GM18858 (cell line): ENCODE data around the gene TIMM21.
A peak's percentile ranks its signal among the peaks of the same experiment; 100 is the strongest.

Experiments used
- ATAC-seq: cut with Tn5 transposase; IDR thresholded peaks from one replicate; pipeline ENCODE4 v1.9.1; 2021; ENCODE audit not compliant: unreplicated experiment

The TIMM21 gene

GRCh38 chr18:74146756-74147155 lies 1.6 kb upstream of the TIMM21 start:
- ATAC-seq, result no peak

DNA sequence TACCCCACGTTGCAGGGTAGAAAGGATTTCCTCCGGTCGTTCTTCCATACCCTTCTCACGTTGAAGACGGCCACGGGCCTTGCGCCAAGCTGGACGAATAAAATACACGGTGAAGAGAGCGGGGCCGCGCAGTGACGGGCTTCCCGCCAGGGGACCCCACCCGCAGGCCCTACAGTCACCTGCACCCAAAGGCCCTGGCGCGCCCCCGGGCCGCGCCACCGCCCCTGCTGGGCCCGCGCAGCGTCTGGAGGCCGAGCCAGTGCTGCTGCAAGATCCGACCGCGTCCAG lies 888 bp upstream of the TIMM21 start:
- no peak for ATAC-seq

DNA sequence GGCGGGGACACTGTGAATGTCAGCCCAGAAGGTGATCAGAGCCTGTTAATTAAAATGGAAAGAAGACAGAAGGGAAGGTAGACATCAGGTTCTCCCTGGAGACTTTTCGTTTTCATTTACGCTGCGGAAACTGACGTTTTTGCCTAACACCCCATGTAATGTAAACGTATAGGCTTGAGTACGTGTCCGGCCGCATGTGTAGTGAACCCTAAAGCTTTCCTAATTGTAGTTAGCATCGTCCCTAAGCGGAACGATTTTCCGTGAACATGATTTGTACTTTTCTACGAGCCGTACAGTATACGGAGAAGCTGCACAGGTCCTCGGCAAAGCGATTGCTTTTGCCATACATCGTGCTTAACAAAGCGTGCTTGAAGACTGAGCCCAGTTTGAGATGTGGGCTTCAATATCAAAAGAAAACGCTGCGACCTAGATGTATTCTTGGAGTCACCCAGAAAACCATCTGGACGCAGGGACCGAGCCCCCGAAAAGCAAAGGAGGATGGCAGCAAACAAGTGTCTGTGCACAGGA lies 284 bp downstream of the TIMM21 start:
- ATAC-seq, result peak; percentile 9

DNA sequence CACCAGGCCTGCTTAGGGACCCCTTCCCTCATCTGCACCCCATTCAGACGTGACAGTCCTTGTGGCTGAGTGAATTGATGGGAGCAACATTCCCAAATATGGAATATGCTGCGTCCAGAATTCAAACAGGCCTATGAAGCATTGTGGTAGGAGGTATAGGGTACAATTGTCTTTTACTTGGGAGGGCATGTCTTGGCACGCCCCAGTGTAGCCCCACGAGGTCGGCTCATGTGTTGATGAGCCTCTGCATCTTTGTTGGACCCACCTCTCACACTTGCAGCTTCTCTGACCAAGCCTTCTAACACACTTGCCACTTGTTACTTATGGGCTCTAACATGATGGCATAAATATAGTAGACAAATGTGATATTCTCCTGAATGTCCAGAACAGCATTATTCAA lies 1.6 kb downstream of the TIMM21 start:
- ATAC-seq, result no peak

- ATAC-seq, result no peak
Observed at GRCh38 chr18:74152270-74152669, 3.9 kb downstream of the TIMM21 start.

- ATAC-seq, result no peak
Observed at GRCh38 chr18:74152857-74153256, 4.5 kb downstream of the TIMM21 start.

GRCh38 chr18:74153377-74153776 lies 5.1 kb downstream of the TIMM21 start:
- no peak for ATAC-seq

DNA sequence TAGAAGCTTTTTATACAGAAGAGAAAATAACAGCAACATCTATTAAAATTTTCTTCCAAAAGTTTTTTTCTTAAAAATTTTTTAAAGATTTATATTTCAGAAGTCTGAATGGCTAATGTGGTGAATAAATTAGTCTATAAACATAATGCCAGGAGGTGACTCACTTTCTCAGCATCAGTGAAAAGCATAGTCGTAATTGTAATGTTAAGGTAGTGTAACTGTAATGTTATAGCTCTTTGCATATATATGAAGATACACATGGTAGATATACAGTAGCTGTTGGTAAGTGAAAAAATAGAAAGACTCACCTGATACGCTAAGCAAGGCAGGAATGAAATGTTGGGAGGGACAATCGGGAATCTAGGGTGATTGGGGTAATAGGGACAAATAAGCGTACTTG lies 5.5 kb downstream of the TIMM21 start:
- no peak for ATAC-seq

DNA sequence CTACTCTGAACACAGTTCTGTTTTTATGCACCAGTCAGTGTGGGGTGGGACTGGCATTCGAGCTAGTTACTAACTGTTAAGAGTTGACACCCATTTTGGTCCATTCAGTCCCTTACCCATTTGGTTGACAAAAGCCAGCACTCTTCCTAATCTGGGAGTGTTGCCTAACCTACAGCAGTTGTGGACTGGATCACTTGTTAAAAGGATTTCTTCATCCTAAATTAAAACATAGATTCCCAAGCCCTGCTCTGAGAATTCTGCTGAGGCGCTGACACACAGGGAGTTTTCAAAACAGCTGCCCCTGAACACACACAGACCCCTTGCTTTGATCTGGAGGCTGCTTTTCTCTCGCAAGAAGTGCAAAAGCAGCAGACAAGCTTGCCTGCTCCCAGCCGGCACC lies 6.4 kb downstream of the TIMM21 start:
- ATAC-seq, result no peak

DNA sequence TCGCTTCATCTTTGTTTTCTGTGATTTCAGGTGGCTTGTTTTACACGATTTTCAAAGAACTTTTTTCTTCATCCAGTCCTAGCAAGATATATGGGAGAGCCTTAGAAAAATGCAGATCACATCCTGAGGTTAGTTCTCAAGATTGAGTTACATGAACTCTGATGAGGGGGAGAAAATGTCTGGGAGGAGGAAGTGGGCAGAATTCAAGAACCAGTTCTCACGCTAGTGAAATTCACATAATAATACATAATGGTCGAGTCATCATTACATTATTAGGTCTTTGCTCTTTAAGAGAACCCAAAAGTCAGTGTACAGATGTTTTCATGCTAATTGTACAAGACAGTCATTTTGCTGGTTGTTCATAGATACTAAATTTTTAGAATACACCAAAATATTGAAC lies 7.0 kb downstream of the TIMM21 start:
- ATAC-seq, result no peak

DNA sequence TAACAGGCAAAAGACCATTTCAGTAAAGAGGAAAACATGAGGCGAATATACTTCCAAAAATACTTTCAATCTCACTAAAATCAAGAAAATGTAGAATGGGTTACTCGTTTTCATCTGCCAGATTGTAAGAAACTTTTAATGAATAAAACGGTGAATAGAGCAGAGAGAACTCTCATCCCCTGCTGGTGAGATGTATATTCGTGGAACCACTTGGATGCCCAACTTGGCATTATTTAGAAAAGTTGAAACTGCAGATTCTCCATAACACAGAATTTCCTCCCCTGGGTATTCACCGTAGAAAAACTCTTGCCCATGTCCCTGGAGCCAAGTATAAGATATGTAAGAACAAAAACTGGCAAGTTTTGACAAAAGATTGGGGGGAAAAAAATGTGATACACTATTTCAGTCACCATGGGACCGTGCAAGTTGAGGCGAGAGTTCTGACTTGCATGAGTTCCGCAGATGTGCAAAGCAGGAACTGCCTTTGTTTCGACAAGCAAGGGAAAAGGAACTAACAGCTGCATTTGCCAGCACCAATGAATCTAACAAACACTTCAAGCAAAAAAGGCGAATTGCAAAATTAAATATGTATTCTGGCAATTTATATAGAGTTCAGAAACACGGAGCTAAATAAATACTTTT lies 14.8 kb downstream of the TIMM21 start:
- peak; percentile 79 for ATAC-seq

DNA sequence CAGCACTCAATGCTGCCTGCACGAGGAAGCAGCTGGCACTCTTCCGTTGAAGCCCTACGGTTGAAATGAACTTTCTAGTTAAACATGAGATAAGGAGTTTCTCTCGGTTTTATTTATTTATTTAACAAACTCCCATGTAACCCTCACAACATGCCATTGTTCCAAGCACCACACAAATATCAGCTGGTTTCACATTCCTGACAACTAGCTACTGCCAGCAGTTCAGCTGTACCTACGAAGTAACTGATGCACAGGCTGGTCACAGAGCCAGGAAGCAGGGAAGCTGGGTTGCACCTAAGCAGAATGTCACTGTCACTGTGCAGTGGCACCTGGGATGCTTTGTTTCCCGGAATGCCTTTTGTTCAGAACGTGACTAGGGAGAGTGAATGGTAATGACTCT lies 18.1 kb downstream of the TIMM21 start:
- ATAC-seq, result no peak

- ATAC-seq, result peak; percentile 96
Observed at GRCh38 chr18:74171910-74172606, 23.7 kb downstream of the TIMM21 start.

GRCh38 chr18:74172697-74173433 lies 24.5 kb downstream of the TIMM21 start:
- no peak for ATAC-seq

DNA sequence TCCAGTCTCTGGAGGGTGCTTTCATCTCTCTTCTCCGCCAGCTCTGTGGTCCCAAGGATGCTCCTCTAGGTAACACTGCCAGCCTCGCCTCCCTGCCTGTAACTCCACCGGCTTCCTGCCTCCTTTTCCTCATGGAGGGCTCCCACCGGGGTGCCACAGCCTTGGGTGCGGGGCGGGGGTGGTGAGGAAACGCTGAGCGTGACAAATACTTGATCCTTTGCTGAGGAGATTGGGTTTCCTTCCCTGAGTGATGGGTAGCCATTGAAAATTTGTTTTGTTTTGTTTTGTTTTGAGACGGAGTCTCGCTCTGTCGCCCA lies 25.1 kb downstream of the TIMM21 start:
- no peak for ATAC-seq

- ATAC-seq, result no peak
Observed at GRCh38 chr18:74175658-74176057, 27.3 kb downstream of the TIMM21 start.

- ATAC-seq, result no peak
Observed at GRCh38 chr18:74178884-74179283, 30.6 kb downstream of the TIMM21 start.

DNA sequence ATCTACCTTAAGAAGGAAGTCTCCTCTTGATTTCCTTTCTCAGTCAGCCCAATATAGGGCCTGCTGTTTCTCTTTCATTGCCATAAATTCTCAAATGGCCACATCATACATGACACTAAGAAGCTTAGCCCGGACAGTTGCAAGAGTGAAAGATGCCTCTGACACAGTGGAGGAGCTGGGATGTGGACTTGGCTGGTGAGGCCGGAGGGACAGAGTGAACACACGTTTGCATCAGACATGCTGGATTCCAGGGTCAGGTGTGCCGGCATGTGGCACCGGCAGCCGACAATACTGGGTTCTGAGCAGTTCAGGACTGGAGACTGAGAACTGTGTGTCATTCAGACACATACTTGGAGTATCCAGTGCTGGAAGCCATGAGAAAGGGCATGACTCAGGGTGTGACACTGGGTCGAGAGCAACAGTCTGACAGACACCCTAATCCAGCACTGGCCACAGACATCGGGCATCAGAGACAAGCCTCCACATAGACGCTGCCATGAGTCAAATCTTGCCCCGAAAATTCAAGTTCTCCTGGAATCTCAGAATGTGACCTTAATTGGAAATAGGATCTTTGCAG lies 31.4 kb downstream of the TIMM21 start:
- no peak for ATAC-seq

GRCh38 chr18:74182335-74182734 lies 34.0 kb downstream of the TIMM21 start:
- ATAC-seq, result no peak

- ATAC-seq, result no peak
Observed at GRCh38 chr18:74183130-74183529, 34.8 kb downstream of the TIMM21 start.

DNA sequence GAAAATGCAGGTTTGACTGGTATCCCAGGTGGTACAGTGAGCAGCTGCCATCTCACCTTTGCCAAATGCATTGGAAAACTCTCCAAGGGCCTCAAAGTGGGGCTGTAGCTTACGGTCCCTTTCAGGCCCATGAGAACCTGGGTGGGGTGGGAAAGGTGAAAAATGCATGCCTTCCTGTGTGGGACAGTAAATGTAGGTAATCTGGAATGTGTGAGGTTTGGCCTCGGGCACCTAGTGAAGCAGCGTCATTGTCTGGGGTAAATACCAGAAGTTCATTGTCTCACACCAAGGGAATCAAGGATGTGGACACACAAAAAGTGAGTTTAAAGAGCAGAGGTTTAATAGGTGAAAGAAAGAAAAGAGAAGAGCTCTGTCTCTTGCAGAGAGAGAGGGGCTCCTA lies 36.6 kb downstream of the TIMM21 start:
- ATAC-seq, result no peak

- ATAC-seq, result no peak
Observed at GRCh38 chr18:74185860-74186259, 37.5 kb downstream of the TIMM21 start.
